Heart left ventricle (tissue), 16 donors: ENCODE results near the gene ATP1A2. TPM values are rescaled to one million over a fixed set of nuclear protein-coding genes. Genes with fewer than 3 reads are reported as not detected.
A peak's percentile ranks its signal among the peaks of the same experiment; 100 is the strongest.

ENCODE experiments used
- ATAC-seq, 4 donors: fragments of 200-7000 bp; cut with Tn5 transposase; one replicate each; pipeline ENCODE4 v1.9.1; 2020 to 2022; ENCODE audit warnings: moderate library complexity in 4 of 4, mild to moderate bottlenecking in 3 of 4, moderate number of reproducible peaks in 1 of 4
- DNase-seq, 5 donors: peaks; one replicate each; pipeline ENCODE4 v3.0.0-alpha.2; 2020
- H3K27ac ChIP-seq, 12 donors: fragments of 200-600 bp; sonication (generic) in 4 of 12; one replicate each; pipeline versions ENCODE4 v1.5.0 to v1.8.0; 2016 to 2022; ENCODE audit warnings: mild to moderate bottlenecking in 2 of 12
- H3K27me3 ChIP-seq, 9 donors: fragments of 200-600 bp; sonication (generic) in 2 of 9; one replicate each; pipeline versions ENCODE4 v1.5.1 to v1.8.0; 2016 to 2022; ENCODE audit warnings: mild to moderate bottlenecking in 3 of 9
- H3K36me3 ChIP-seq, 9 donors: fragments of 200-600 bp; sonication (generic) in 2 of 9; one replicate each; pipeline versions ENCODE4 v1.5.0 to v1.8.0; 2018 to 2022; ENCODE audit warnings: mild to moderate bottlenecking in 2 of 9
- H3K4me1 ChIP-seq, 12 donors: fragments of 200-600 bp; sonication (generic) in 4 of 12; one replicate each; pipeline versions ENCODE4 v1.5.0 to v1.8.0; 2016 to 2022; ENCODE audit warnings: mild to moderate bottlenecking in 3 of 12
- H3K4me3 ChIP-seq, 12 donors: fragments of 200-600 bp; sonication (generic) in 4 of 12; one replicate each; pipeline versions ENCODE4 v1.5.0 to v1.8.0; 2017 to 2022; ENCODE audit warnings: mild to moderate bottlenecking in 9 of 12, moderate library complexity in 4 of 12
- H3K9me3 ChIP-seq, 12 donors: fragments of 200-600 bp; sonication (generic) in 4 of 12; one replicate each; pipeline versions ENCODE4 v1.5.0 to v1.8.0; 2016 to 2022; ENCODE audit warnings: mild to moderate bottlenecking in 1 of 12
- POLR2A ChIP-seq, 2 donors: fragments of 450-650 bp; IDR thresholded peaks; one replicate each; pipeline ENCODE4 v1.6.1; 2017; ENCODE audit warnings: antibody characterized with exemption in 2 of 2, mild to moderate bottlenecking in 2 of 2, moderate library complexity in 2 of 2
- WGBS, 4 donors: extraction: QIAGEN DNeasy Blood & Tissue Kit in 2 of 4; methylation state at CpG; one replicate each; pipeline versions ENCODE4 v1.1.5 to v1.1.7; 2013 to 2018; 5-methylcytosine and 5-hydroxymethylcytosine counted together
- intact Hi-C, 10 donors: fragments of 100-400 bp; cut with DNase I; formaldehyde crosslinking; loops; one replicate each; pipeline versions ENCODE4 v1.11.1 to v1.14.2; 2022
- polyA plus RNA-seq, 2 donors: library from polyadenylated mRNA; stranded (reverse); fragments of 200-250 nt; gene quantifications; one replicate each; pipeline ENCODE4 v1.2.3, GENCODE V29; 2013
- total RNA-seq, 9 donors: library from RNA; depleted of rRNA in 2 of 9; stranded (reverse); fragments of >200 nt in 2 of 9; fragmentation: NEBNext Ultra II Directional in 3 of 9; extraction: Animal tissue kit (Norgen Biotek cat#: 25700) in 3 of 9; gene quantifications; one replicate each; pipeline versions ENCODE4 v1.1.0 to v1.2.4, GENCODE V29; 2016 to 2023
- TF ChIP-seq, protein P1 (sequence below), 12 donors: fragments of 200-600 bp; sonication (generic) in 4 of 12; IDR thresholded peaks; one replicate each; pipeline versions ENCODE4 v1.5.0 to v1.8.0; 2018 to 2022; ENCODE audit warnings: antibody characterized with exemption in 12 of 12, mild to moderate bottlenecking in 5 of 12
- donor health status: ischemic (EF 13 %, LVEDD 7.1; RV severe dilation, severe dysfunction).
- donor health status: healthy with polysubstance abuse.
- donor health status: DM: no; HTN: yes; CAD: no.
- donor health status: DM: no; HTN: no; CAD: no.
- donor health status: ischemic (EF 25% LVEDD 6.9; RV normal size, moderate dysfunction).
- donor health status: ischemic (EF 25% LVEDD 5.7; RV mildly dilated, moderate dysfunction).
- donor health status: healthy.
- donor health status: DM: yes; HTN: yes; CAD: no.
- donor health status: ischemic (EF 35%, LVEDD 5.7; RV mildly dilated, moderate dysfunction).
- donor health status: nonischemic (EF 11% LVEDD 7.7; RV severe dilation, severe dysfunction).
- donor health status: DM: yes; HTN: yes; CAD: no.
- donor health status: PGD.
- donor health status: ischemic (EF 29% LVEDD 5.4; RV normal size, mild dysfunction).
- donor health status: nonischemic (EF 23%, LVEDD 6.1; RV moderate dilation, normal function).

ATP1A2 gene
- total and polyA plus RNA-seq, 11 donors: 29.5 to 393 (median 255) TPM

DNA sequence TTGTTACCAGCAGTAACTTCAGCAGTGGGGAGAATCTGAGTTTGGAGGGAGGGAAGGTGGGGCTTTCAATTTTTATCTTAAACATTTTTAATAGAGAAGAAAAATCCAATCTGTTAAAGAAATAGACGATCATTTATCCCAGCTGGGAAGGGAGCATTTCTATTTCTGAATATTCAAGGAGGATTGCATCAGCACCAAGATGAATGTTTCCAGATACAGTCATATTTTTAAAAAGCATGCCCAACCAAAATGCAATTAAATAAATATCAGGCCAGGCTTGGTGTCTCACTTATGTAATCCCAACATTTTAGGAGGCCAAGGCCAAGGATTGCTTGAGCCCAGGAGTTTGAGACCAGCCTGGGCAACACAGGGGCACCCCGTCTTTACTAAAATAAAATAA, 34.2 kb downstream of the ATP1A2 start:
- Histone ChIP-seq H3K9me3 (no peaks in the 10 kb centered on the region), H3K27ac (peak overlapping the region in 1 of 12 donors; percentile 19), H3K27me3 (no peaks in the 10 kb centered on the region), H3K4me3 (no peak overlapping the region), H3K4me1 (peaks cover 0 to 7% (median 0%) of the 10 kb centered on the region in 12 donors), H3K36me3 (no peaks in the 10 kb centered on the region)
- TF ChIP-seq, protein P1, sequence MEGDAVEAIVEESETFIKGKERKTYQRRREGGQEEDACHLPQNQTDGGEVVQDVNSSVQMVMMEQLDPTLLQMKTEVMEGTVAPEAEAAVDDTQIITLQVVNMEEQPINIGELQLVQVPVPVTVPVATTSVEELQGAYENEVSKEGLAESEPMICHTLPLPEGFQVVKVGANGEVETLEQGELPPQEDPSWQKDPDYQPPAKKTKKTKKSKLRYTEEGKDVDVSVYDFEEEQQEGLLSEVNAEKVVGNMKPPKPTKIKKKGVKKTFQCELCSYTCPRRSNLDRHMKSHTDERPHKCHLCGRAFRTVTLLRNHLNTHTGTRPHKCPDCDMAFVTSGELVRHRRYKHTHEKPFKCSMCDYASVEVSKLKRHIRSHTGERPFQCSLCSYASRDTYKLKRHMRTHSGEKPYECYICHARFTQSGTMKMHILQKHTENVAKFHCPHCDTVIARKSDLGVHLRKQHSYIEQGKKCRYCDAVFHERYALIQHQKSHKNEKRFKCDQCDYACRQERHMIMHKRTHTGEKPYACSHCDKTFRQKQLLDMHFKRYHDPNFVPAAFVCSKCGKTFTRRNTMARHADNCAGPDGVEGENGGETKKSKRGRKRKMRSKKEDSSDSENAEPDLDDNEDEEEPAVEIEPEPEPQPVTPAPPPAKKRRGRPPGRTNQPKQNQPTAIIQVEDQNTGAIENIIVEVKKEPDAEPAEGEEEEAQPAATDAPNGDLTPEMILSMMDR (IDR thresholded peaks at IDR 0.05): no peak
- TF ChIP-seq POLR2A (IDR thresholded peaks at IDR 0.05): no peak
- DNase-seq (no peak), ATAC-seq (no peak)
- 54 to 83% (median 63%) methylated on average over 2 of the region's 2 CpGs for WGBS, 4 donors
- intact Hi-C loops: no loop called here

DNA sequence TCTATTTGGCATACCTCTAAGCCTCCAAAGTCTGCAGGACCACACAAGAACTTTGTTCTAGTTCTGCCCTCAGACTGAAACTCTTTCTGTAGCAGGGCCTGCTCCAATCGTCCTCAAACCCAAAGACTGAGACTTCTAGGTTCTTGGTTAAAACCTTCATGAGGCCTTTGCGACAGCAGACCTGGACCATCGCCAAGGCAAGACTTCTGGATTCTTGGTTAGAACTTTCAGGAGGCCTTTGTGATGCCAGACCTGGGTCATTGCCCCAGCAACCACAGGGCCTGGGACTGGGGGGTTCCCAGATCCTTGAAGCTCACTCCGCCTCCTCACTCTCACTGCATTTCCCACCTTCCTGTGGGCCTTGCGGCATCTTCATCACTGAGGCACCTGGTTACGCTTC, 35.7 kb downstream of the ATP1A2 start, which contains the start of gene ATP1A4:
TSS of gene ATP1A4 (plus strand) at position 301 of the 400 bp plus-strand sequence. CDS start 438 bp downstream, outside the sequence.
- TF ChIP-seq, protein P1 (IDR thresholded peaks at IDR 0.05): no peak
- TF ChIP-seq POLR2A (IDR thresholded peaks at IDR 0.05): no peak
- no peaks in the 10 kb centered on the region for H3K27me3 ChIP-seq
- H3K4me1 ChIP-seq: peaks cover 0 to 7% (median 0%) of the 10 kb centered on the region in 12 donors
- no peaks in the 10 kb centered on the region for H3K9me3 ChIP-seq
- intact Hi-C loops: no loop called here
- no peak within 1 kb of the TSS for H3K27ac ChIP-seq
- 87 to 92% (median 89%) methylated on average over 6 of the region's 6 CpGs for WGBS, 4 donors
- no peaks in the 10 kb centered on the region for H3K36me3 ChIP-seq
- ATAC-seq (no peak), DNase-seq (no peak)
- no peak within 1 kb of the TSS for H3K4me3 ChIP-seq

DNA sequence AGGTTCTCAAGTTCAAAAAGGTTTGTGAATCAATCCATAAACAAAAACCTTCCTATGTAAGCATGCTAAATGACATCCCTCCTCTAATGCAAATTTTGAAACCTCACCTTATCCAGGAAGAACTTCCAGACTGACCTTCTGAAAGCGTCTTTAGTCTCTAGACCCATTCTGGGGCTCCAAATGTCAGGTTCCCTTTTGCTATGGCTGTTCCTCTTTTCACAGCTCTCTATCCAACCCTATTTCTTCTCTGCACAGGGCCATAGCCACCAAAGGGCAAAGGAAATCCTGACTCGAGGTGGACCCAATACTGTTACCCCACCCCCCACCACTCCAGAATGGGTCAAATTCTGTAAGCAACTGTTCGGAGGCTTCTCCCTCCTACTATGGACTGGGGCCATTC, 39.2 kb downstream of the ATP1A2 start:
- TF ChIP-seq, protein P1 (IDR thresholded peaks at IDR 0.05): no peak
- no peak for TF ChIP-seq POLR2A (IDR thresholded peaks at IDR 0.05)
- no peak overlapping the region for H3K27ac ChIP-seq
- intact Hi-C loops: no loop called here
- no peaks in the 10 kb centered on the region for H3K36me3 ChIP-seq
- WGBS, 4 donors: 79 to 89% (median 81%) methylated on average over 3 of the region's 3 CpGs
- ATAC-seq (no peak), DNase-seq (no peak)
- H3K4me1 ChIP-seq: peaks cover 0 to 5% (median 0%) of the 10 kb centered on the region in 12 donors
- no peak overlapping the region for H3K4me3 ChIP-seq
- H3K27me3 ChIP-seq: no peaks in the 10 kb centered on the region
- no peaks in the 10 kb centered on the region for H3K9me3 ChIP-seq

DNA sequence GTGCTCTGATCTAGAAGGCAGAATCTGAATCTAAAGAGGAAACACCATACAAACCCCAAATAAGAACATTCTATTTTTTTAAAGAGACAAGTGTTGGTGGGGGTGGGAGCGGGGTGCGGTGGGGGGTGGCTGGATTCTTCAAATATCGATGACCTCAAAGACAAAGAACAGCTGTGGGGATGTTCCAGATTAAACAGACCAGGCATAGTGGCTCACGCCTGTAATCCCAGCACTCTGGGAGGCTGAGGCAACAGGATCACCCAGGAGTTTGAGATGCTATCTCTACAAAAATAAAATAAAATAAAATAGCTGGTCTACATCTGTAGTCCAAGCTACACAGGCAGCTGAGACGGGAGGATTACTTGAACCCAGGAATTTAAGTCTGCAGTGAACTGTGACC, 40.8 kb downstream of the ATP1A2 start:
- DNase-seq (no peak), ATAC-seq (no peak)
- Histone ChIP-seq H3K4me3 (no peak overlapping the region), H3K27me3 (no peaks in the 10 kb centered on the region), H3K27ac (no peak overlapping the region), H3K9me3 (no peaks in the 10 kb centered on the region), H3K4me1 (peaks cover 0 to 7% (median 0%) of the 10 kb centered on the region in 12 donors), H3K36me3 (no peaks in the 10 kb centered on the region)
- no peak for TF ChIP-seq POLR2A (IDR thresholded peaks at IDR 0.05)
- TF ChIP-seq, protein P1 (IDR thresholded peaks at IDR 0.05): no peak
- 77 to 88% (median 82%) methylated on average over 5 of the region's 5 CpGs for WGBS, 4 donors
- intact Hi-C loops: no loop called here
